ENCODE data around the gene PKD2L1. TPM values are rescaled to one million over a fixed set of nuclear protein-coding genes. Genes with fewer than 3 reads are reported as not detected.

The PKD2L1 gene
- total and polyA plus RNA-seq, 9 of the 15 experiments (the other 6 are each of a cell fraction or from before 2014, with no cell fraction given): not detected

DNA sequence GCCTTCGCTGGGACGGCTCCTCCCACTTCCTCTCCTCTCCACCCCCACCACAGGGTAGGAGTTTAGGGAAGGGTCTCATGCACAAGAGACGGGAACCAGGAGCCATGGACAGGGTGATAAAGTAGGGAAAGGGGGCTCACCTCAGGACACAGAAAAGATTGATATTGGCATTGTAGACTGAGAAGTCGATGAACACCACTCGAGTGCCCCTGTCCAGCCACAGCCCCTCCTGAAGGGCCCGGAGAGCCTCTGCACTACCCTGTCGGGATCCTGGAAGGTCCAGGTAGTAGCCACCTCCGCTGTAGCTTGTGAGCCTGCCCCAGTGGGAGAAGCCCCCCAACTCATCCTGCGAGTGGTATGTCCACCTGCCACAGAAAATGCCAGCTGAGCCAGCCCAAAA lies 32.8 kb downstream of the PKD2L1 start:
- no peak overlapping the region for H3K27ac ChIP-seq (ENCODE audit: extremely low read depth, low read depth, low read length)
- no peaks in the 10 kb centered on the region for H3K9me1 ChIP-seq (ENCODE audit: control insufficient read depth, insufficient read depth, low read length)
- no peak overlapping the region for H3K4me3 ChIP-seq
- whole genome bisulfite sequencing (ENCODE audit: insufficient coverage, low coverage, missing lambda C conversion rate): 16% methylated on average over 8 of the region's 9 CpGs
- H4K20me1 ChIP-seq (replicated peaks; ENCODE audit: control insufficient read depth, insufficient read depth, low read length): no peaks in the 10 kb centered on the region
- ChIA-PET POLR2A (interaction anchor here (0.5 to 3.4 kb wide), 3 partner anchors 11 to 266 kb away, joined by 3 to 11 read pairs (median 3); partner anchors contain the start of gene BLOC1S2), CTCF (ENCODE audit: low intra/inter-chr PET ratio) (no interaction called here)
- H3K4me1 ChIP-seq (replicated peaks in 1 of 2; ENCODE audit: control insufficient read depth in 2 of 2, insufficient read depth in 2 of 2, low read length in 2 of 2): no peaks in the 10 kb centered on the region; a peak in 1 of 5 replicates
- no peaks in the 10 kb centered on the region for H3K36me3 ChIP-seq (ENCODE audit: control insufficient read depth, insufficient read depth, low read length)
- H3K27me3 ChIP-seq (ENCODE audit: control insufficient read depth in 2 of 2, insufficient read depth in 2 of 2, low read length in 2 of 2): peaks cover 5 to 22% of the 10 kb centered on the region in 2 experiments
- H3K9ac ChIP-seq (ENCODE audit: insufficient read depth in 1 of 2, low read depth in 2 of 2, low read length in 2 of 2): 0 out of 4 replicates have a peak overlapping the region, but pooled peaks of 1 of the 2 experiments have one; percentile 9
- H3K79me2 ChIP-seq (ENCODE audit: control insufficient read depth, insufficient read depth, low read length): no peaks in the 10 kb centered on the region
- DNase-seq (ENCODE audit: extremely low read depth in 1 of 4, low spot score in 3 of 4) (no peak), ATAC-seq (no peak), FAIRE-seq (no peak)
- H3K4me2 ChIP-seq (ENCODE audit: insufficient read depth, low read length): no peak overlapping the region
- in situ Hi-C loops (cut with MboI): no loop called here
- no peak overlapping the region for H2AFZ ChIP-seq (ENCODE audit: low read depth, low read length)
- TF ChIP-seq, protein P1, sequence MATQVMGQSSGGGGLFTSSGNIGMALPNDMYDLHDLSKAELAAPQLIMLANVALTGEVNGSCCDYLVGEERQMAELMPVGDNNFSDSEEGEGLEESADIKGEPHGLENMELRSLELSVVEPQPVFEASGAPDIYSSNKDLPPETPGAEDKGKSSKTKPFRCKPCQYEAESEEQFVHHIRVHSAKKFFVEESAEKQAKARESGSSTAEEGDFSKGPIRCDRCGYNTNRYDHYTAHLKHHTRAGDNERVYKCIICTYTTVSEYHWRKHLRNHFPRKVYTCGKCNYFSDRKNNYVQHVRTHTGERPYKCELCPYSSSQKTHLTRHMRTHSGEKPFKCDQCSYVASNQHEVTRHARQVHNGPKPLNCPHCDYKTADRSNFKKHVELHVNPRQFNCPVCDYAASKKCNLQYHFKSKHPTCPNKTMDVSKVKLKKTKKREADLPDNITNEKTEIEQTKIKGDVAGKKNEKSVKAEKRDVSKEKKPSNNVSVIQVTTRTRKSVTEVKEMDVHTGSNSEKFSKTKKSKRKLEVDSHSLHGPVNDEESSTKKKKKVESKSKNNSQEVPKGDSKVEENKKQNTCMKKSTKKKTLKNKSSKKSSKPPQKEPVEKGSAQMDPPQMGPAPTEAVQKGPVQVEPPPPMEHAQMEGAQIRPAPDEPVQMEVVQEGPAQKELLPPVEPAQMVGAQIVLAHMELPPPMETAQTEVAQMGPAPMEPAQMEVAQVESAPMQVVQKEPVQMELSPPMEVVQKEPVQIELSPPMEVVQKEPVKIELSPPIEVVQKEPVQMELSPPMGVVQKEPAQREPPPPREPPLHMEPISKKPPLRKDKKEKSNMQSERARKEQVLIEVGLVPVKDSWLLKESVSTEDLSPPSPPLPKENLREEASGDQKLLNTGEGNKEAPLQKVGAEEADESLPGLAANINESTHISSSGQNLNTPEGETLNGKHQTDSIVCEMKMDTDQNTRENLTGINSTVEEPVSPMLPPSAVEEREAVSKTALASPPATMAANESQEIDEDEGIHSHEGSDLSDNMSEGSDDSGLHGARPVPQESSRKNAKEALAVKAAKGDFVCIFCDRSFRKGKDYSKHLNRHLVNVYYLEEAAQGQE (IDR thresholded peaks at IDR 0.05; ENCODE audit: borderline replicate concordance): peak; percentile 56
- TF ChIP-seq, protein P1 (CRISPR knock-in tag; IDR thresholded peaks at IDR 0.05; ENCODE audit: low read depth): no peak
- no peak for TF ChIP-seq ADNP (tag; IDR thresholded peaks at IDR 0.05)
- no peak for TF ChIP-seq ZNF668 (CRISPR knock-in tag; IDR thresholded peaks at IDR 0.05)
- intact Hi-C loops (cut with micrococcal nuclease): no loop called here
- no peaks in the 10 kb centered on the region for H3K9me3 ChIP-seq (replicated peaks; ENCODE audit: control insufficient read depth, insufficient read depth, low read depth, low read length)
- BruUV-seq (replicated peaks): no TSS peak
